CD4-positive, alpha-beta T cell treated with Interleukin-17A for 4 hours (primary cell): Measurements from ENCODE around the gene ACKR3.

ENCODE experiments used
- DNase-seq: peaks from one replicate; pipeline ENCODE4 v3.0.0-alpha.2; 2020; ENCODE audit warnings: mixed read lengths

The ACKR3 gene

DNA sequence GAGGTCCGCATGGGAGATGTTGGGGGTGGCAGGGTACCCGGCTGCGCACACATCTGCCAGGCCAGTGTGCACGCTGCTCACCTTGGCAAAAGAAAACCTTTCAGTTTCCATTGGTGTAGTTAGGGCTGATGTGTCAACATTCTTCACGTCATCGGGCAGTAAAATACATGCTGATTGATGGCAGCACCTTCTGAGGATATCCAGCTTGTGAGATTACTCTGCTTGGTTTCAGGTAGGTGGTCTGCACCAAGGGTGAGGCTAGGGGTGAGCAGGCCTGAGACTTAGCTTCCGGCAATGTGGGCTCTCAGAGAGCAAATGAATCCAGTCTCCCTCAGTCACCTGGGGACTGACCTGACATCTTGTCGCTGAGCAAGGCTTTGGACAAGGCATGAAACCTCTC, 19.3 kb upstream of the ACKR3 start:
- DNase-seq, result no peak

DNA sequence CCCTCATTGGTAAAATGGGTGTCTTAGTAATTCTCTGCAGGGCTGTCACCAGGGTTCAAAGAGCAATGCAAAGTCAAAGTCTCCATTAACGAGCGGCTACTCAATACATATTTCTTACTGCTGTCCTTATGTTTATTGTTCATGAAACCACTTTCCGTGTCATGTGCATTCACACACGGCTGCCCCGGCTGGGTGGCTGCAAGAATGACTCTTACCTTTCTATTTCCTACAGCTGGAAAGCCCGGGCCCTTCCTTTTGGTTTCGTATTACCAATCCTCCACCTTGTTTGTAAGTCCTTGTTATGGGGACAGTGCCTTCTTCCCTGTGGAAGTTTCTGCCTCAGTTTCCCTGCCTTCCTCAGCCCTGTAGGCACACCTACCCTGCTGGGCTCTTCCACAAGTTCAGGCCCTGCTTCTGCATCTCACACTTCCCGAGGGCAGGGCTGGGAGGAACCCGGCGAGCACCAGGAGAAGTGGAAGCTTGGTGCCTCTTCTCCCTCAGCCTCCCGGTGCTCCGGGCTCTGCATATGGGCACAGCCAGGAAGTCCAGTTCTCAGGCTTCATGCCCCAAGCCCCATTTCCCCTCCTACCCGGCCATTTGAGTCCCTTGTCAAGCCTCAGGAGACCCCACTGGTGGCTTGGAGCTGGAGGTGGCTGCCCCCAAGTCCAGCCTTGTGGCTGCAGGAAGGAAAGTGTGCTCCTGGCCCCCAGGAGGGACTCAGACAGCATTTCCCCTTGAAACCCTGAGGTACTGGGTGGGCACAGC, 18.7 kb upstream of the ACKR3 start:
- DNase-seq, result no peak

DNA sequence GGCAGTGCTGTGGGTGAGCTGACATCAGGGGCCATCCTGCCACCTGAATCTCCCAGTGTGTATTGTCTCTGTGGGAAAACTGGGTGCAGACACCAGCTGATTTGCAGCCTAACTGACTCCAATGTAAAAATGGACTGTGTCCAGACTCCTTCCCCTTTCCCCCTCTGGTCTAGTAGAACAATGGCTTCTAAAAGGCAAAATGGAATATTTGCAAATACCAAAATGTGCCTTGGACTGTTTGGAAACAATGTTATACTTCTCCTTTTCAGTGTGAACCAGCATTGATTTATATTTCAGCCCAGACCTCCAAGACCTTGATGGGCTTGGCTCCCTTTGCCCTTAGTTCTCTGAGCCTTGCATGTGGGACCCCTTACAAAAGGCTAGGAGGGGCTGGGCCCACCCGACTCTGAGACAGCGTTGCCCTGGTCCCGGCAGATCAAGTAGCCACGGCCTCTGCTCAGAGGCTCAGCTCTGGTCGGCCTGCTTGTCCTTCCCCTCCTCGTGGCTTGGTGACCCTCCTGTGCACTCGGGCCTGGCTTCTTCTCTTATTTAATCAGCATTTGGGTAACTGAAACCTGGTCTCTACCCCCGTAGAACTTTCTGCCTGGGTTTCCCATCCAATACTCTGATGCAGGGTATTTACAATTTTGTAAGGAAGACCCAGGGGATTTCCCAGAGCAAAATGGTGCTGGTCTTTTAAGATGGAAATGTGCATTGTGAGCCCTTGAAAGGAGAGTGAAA, 18.0 kb upstream of the ACKR3 start:
- no peak for DNase-seq

DNA sequence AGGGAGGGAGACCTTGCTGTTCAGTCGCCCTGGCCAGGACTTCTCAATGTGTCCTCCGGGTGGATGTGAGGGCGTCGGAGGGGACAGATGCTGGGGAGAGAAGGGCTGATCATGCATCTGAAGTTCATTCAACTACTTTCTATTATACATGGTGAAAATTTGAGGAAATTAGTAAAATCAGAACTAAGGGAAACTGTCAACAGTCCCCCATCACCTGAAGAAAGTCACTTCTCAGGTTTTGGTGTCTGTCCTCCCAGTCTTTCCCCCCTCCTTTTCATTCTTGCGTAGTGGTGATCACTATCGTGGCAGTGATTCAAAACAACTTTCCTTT, 17.4 kb upstream of the ACKR3 start:
- DNase-seq, result no peak

DNA sequence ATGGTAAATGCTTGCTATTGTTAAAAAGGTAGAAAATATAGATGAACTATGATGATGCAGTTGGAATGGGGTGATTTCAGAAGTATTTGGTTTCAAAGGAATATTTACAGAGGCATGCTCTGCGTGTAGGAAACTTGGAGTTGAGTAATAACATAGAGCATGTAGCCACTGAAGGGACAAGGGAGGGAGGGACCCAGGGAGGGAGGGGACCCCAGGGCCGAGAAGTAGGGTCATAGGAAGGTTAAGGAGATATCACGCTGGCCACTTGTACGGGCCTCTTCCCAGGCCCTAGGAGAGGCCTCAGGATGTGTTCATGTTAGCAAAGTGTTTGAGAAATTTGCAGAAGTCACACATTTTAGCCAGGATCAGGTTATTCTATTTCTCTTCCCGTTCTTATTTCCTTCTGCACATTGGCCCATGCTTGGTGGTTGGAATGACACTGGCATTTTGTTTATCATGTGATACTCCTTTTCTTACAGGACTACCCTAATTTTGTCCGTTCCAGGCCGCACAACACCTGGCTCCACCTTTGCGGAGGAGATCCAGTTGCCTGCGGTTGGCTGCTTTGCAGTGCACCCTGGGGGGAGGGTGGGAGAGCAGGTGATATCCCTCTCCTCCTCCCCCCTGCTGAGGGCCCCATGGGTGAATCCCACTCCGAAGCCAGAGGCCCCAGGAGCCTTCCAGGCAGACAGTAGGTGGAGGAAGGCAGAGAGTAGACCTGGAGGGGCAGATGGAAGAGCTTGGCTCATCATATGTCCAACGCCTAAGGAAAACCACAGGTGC, 16.9 kb upstream of the ACKR3 start:
- DNase-seq, result no peak

DNA sequence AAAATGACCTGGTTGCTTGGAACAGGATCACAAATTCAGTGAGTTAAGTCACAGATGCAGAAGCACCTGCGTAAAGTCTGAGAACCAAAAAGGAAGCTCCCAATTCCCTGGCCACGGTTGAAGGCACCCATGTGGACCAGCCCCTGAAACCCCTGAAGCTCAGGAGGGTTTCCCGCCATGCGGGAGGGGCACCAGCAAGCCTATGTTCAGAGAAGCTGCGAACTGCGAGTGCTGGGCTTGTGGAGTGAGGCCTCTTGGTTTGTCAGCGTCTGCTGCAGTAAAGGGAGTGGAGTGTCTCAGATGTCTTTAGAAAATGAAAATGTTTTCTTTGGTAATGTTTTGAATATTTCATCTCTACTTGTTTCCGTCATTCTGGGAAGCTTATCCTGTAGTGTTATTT, 16.1 kb upstream of the ACKR3 start:
- no peak for DNase-seq

DNA sequence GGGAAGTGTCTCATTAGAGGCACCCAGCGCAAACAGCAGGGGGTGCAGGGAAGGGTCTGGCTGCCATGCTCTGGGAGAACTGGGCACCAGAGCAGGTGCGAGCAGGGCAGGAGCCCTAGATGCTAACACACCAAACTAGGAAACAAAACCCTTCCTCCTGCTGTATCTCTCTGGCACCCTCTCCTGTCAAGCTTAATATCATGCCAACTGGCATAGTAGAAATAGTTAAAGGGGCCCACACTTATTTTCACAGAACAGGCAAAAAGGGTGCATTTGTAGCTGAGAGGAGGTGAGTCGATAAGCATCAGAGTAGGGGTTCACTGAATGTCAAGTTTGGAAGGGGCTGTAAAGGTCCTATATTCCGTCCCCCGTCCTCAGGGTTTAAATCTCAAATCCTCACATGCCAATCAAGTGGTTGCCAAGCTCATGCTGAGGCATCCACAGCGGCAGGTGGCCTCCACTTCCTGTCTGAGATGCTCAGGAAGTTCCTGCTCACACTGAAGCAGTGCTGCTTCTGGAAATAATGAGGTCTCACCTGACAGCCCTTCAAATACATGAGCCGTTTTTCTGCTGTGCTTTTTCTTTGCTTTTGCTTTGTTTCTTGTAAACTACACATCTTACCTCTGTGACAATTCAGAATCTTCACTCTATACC, 14.9 kb upstream of the ACKR3 start:
- DNase-seq, result peak; percentile 59

DNA sequence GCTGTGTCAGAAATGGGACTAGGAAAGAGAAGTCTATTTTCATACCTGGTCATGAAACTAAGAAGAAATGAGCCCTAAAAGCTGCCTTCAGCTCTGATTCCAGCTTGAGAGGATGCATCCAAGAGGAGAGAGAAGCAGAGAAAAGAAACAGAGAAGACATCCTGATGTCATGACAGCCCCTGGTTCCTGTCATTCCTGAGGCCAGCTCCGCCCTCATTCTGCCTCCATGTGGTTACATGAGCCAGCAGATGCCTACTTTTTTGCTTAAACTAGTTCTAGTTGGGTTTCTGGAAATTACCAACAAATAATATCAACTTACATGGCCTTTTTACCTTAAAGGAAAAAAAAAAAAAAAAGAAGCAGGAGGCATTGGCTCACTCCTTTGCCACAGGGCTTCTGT, 14.1 kb upstream of the ACKR3 start:
- DNase-seq, result no peak

DNA sequence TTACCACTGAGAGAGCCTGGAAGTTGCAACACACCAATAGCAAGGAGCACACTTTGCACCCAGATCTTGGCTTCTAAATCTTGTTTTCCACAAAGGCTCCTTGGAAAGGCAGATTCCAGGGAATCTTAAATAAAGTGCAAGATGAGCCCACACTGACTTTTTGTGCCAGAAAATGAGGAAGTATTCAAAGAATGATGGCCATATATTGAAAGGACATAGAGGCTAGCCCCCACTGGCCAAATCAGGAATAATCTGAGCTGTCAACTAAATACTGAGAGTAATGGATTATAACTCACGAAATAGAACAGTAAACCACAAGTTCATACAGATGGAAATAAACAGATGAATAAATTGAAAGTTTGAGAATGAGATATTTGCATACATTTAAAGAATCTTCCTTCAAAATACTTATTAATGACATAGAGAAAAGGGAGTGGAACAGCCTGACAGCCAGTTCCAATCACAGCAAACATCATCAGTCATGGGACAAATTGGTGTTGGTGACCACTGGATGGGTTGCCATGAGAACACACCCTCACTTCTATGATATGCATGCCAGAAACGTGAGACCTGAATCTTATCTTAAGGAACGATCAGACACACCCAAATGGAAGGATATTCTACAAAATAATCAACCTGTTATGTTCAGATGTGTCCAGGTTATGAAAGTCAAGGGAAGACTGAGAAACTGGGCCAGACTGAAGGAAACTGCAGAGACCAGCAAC, 12.2 kb upstream of the ACKR3 start:
- no peak for DNase-seq

DNA sequence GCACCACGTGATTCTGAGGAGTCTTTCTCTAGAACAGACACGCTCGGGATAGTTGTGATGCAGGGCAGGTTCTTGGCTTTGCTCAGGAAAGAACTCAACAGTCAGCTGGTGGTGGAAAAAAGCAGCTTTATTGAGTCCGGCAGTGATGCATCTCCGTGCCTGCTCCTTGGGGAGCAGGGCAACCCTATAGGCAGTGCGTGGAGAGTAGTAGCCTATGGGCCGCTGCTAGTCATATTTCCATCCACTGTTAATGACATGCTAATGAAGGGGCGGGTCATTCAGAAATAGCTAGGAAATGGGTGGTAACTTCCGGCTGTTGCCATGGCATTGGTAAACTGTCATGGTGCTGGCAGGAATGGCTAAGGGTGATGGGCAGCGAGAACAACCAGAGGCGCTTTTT, 11.6 kb upstream of the ACKR3 start:
- DNase-seq, result no peak

DNA sequence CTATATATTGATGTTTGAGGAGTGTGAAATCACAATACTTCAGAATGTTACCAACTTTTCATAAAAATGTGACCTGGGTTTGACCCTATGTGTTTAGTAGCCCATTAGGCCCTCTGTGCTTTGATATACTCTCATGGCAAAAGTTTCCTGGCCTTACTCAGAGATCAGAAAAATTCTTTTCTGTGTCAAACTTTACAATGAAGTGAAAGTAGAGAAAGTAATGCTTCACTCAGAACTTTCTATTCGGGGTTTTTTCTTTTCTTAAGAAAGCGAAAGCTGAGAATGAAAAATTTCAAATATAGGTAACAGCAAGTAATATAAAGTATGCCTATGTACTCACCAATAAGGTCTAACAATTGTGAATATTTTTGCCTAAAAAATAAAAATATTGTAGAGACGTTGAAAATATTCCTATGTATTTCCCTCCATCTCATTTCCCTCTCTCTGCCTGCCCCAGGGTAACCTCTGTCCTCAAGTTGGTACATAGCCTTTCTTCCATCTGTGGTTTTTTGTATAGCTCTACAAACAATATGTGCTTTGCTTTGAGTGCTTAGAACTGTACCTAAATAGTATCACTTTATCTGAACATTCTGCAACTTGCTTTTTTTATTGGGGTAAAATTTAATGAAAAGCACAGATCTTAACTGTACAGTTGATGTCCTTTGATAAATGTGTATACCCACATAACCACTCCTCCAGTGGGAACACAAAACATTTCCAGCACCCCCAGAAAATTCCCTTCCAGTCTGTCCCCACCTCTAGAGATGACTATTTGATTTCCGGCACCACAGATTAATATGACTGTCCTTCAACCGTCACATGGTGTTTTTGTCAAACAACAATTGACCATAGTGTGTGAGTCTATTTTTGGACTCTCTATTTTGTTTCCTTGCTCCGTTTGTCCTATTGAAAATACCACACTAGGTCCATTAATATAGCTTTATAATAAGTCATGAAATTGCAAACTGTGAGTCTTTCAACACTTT, 10.3 kb upstream of the ACKR3 start:
- DNase-seq, result no peak

DNA sequence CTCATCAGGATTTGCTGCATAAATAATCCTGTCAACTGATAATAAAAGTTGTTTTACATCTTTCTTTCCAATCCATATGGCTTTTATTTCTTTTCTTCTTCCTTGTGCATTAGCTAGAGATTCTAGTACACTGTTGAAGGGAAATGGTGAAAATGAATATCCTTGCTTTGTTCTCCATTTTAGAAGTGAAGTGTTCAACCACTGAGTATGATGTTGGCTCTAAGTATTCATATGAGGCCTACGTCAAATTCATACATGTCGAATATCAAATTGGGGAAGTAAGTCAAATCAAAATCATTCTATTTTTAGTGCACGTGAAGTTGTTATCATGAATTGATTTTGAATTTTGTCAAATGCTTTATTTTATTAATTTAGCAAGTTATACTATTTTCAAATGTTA, 7.8 kb upstream of the ACKR3 start:
- no peak for DNase-seq

DNA sequence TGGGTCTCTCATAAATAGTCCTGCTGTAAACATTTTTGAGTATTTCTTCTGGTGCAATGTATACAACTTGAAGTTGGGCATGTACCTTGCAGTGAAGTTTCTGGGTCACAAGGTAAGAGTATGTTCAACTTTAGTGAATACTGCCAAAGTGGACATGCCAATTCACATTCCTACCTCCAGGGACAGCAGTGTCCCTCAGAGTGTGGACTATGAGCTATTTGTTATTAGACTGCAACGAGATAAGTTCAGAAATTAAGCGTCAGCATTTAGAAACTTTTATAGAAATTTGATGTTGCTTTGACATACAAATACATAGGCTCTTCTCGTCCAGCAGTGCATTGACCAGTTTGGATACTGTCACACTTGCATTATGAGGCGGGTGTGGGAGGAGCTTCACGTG, 7.2 kb upstream of the ACKR3 start:
- no peak for DNase-seq

DNA sequence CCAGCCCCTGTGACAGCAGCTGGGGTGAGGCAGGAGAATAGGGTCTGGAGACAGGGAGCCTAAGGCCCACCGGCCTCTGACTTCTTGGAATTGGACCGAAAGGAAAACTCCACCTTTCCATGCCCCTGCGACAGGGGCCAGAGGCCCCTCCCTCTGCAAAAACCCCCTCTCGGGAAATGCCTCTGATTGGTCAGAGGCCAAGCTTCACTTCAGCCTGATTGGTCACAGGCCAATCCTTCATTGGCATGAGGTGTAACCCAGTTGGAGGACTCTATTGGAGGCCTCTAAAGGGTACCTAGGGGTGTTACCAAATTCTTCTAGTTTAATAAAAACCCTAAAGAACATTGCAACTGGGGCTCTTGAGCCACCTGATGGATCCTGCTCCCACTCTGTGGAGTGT, 5.7 kb upstream of the ACKR3 start:
- DNase-seq, result no peak

DNA sequence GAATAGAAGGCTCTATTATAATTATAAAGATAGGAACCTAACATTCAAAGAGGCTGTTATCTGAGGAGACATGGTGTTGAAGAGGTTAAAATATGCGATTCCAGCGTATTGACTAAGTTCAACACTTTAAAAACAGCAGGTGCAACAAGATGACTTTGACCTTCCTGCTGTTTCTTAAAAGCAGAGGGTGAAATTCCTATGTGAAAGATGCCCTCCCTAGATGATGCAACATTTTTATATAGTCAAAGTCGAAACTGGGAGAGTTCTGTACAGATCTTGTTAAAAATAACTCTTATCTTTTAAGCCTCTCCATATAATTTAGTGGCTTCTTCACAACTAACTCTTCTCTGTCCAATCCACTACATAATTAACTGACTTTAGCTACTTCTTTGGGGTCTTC, 4.4 kb upstream of the ACKR3 start:
- no peak for DNase-seq

DNA sequence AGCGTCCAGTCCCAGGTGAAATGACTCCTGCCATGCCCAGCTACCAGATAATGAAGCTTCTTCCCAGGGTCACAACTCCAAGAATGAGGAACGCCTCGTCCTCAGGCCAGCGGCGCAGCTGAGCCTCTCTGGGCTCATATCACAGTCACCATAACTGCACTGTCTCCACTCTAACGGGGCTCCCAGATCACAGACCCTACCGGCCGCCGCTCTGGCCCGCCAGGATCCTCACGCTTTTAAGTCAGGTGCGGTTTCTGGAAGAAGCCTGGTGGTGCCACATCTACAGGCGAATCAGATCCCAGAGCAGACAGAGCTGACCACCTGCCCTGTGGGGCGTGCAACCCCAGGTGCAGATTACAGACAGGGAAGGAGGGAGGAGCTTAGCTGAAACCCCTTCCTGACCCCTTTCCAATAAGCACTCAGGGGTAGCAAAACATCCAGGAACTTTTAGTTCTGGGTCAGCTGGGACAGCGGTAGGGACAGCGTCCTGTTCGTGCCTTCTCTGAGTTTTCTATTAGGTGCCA, 3.7 kb upstream of the ACKR3 start:
- DNase-seq, result no peak

DNA sequence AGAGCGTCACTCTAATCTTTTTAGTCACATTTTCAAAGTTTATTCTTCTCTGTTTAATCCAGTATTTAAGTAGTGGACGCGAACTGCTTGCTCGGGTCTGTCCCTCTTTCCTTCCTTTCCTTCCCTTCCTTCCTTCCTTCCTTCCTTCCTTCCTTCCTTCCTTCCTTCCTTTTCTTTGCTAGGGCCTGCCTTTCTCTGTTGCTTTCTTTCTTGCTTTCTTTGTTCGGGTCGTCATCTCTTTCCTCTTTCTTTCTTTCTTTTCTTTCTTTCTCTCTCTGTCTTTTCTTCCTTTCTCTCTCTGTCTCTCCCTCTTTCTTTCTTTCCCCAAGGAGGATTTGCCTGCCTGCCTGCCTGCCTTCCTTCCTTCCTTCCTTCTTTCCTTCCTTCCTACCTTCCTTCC, 3.0 kb upstream of the ACKR3 start:
- DNase-seq, result no peak

DNA sequence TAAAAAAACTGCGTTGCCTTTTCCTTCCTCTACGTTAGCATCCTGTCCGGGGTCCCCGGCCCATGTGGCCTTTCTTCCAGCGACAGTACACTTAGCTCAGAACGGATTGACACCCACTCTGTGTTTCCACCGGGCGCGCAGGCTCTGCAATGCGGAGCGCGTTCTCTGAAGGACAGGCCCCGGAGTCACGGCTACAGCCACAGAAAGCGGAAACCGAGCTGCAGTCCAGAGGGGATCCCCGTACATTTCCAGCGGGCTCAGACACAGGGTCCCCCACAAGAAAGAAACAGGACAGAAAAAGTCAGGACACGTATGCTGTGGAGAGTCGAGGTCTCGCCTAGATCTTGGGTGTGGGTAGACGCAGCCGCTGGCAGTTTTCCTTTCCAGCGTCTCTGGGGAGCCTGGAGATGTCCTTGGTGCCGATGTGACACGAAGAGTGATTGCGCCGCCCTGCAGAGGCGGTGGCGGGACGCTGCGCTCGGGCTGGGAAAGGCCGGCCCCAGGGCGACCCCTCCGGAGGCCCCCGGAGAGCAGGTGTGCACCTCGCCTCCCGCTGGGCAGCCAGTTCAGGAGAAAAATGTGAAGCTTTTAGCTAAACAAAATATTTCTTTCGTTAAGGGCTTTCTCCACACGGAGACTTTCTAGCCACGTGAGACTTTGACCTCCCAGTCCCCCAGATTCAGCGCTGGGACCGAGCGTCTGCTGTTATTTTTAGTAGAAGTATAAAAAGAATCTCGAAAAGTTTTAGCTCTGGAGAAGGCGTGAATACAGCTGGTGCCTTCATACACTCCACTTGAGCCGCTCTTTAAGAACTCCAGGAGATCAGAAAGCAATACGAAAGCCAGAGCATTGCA, 1.3 kb upstream of the ACKR3 start:
- DNase-seq, result peak; percentile 47

DNA sequence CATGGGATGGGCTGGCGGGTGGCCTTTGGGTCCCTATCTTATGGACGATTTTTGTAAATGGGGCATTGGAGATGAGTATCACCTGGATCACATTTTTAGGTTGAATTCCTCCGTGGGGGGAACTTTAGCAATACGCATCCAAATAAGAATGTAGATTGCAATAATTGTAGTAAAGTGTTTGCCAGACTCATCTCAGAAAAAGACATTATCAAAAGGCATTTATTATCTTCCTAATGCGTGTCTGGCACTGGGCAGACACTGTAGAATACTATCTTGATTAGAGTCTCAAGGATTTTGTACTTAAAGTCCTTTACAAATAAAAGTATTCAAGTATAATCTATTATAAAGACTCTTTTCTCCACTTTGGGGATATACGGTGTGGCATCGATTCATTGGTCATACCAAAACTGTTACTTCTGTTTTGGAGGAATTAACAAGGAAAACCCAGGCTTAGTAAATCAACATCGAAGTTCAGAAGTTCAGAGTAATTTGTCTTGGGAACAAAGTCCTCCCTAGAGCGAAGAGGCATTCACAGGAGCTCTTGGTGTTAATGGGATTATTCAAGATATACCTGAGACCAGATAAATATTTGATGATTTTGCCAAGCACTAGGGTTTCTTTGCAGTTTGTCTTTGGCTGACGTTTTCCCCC, 578 bp upstream of the ACKR3 start:
- no peak for DNase-seq
